ENCODE measurements around the gene HSD17B12. TPM values are rescaled to one million over a fixed set of nuclear protein-coding genes. Genes with fewer than 3 reads are reported as not detected.
"Not testable (repeated sequence)": the region's sequence is repeated elsewhere in the genome, so short reads cannot be mapped to it uniquely, and the experiment has no call there.

Gene HSD17B12
- total RNA-seq, 1 donor from 2014 or later = 58.3 TPM

DNA sequence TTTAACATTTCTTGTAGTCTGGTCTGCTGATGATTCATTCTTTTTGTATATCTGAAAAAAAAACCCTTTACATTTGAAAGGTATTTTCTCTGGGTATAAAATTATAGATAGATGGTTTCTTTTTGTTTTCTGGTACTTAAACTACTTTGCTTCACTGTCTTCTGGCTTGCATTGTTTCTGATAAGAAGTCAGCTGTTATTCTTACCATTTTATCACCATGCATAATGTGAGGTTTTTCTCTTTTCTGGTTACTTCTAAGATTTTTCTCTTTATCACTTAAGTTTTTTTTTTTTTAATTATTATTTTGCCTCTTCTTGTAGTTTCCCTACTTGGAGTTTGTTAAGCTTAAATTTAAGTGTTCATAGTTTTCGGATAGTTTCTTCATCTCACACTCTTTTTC lies 84.7 kb downstream of the HSD17B12 start:
- CTCF ChIA-PET = no interaction called here

DNA sequence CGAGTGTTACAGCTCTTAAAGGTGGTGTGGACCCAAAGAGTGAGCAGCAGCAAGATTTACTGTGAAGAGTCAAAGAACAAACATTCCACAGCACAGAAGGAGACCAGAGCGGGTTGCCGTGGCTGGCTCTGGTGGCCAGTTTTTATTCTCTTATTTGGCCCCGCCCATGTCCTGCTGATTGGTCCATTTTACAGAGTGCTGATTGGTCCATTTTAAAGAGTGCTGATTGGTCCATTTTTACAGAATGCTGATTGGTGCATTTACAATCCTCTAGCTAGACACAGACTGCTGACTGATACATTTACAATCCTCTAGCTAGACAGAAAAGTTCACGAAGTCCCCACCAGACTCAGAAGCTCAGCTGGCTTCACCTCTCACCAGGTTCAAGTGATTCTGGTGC lies 88.1 kb downstream of the HSD17B12 start:
- ATAC-seq (ENCODE audit: low read depth); H3K27me3 Mint-ChIP-seq; H3K27ac Mint-ChIP-seq; H3K4me3 Mint-ChIP-seq; CTCF ChIA-PET; H3K4me1 Mint-ChIP-seq; DNase-seq; intact Hi-C loops (cut with micrococcal nuclease); POLR2A ChIA-PET: not testable (repeated sequence)
- H3K9me3 Mint-ChIP-seq = peaks cover 19% of the 10 kb centered on the region
- H3K36me3 Mint-ChIP-seq (ENCODE audit: low read depth) = peaks cover 38% of the 10 kb centered on the region

More for the DNA sequence above, 84.7 kb downstream of the HSD17B12 start:
- intact Hi-C loops (cut with micrococcal nuclease) = no loop called here
- H3K4me3 Mint-ChIP-seq = no peak overlapping the region
- H3K4me1 Mint-ChIP-seq = no peaks in the 10 kb centered on the region
- TF ChIP-seq, protein P1, sequence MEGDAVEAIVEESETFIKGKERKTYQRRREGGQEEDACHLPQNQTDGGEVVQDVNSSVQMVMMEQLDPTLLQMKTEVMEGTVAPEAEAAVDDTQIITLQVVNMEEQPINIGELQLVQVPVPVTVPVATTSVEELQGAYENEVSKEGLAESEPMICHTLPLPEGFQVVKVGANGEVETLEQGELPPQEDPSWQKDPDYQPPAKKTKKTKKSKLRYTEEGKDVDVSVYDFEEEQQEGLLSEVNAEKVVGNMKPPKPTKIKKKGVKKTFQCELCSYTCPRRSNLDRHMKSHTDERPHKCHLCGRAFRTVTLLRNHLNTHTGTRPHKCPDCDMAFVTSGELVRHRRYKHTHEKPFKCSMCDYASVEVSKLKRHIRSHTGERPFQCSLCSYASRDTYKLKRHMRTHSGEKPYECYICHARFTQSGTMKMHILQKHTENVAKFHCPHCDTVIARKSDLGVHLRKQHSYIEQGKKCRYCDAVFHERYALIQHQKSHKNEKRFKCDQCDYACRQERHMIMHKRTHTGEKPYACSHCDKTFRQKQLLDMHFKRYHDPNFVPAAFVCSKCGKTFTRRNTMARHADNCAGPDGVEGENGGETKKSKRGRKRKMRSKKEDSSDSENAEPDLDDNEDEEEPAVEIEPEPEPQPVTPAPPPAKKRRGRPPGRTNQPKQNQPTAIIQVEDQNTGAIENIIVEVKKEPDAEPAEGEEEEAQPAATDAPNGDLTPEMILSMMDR (IDR thresholded peaks at IDR 0.05) = no peak
- H3K36me3 Mint-ChIP-seq (ENCODE audit: low read depth) = peaks cover 49% of the 10 kb centered on the region
- H3K9me3 Mint-ChIP-seq = peaks cover 23% of the 10 kb centered on the region
- POLR2A ChIA-PET = no interaction called here
- ATAC-seq (ENCODE audit: low read depth) = no peak
- no peak overlapping the region for H3K27ac Mint-ChIP-seq
- H3K27me3 Mint-ChIP-seq = no peaks in the 10 kb centered on the region
- DNase-seq = no peak

DNA sequence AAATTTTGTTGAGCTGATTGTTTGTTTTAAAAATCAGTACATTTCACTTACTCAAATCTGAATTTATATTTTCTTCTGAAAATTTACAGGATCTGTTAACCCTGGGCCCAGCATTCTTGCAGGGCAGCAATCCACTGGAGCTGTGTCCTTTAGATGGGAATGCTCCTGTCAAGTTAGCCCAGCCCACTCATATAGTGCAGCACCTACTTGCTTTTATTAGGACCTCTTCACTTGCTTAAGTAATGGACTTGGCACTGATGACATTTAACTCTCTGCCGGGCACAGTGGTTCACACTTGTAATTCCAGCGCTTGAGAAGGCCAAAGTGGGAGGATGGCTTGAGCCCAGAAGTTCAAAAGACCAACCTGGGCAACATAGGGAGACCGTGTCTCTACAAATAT lies 89.6 kb downstream of the HSD17B12 start:
- ChIA-PET CTCF (no interaction called here), POLR2A (no interaction called here)
- no peak overlapping the region for H3K4me3 Mint-ChIP-seq
- H3K27me3 Mint-ChIP-seq = no peaks in the 10 kb centered on the region
- peaks cover 11% of the 10 kb centered on the region for H3K9me3 Mint-ChIP-seq
- ATAC-seq (ENCODE audit: low read depth) = no peak
- intact Hi-C loops (cut with micrococcal nuclease) = no loop called here
- TF ChIP-seq, protein P1 (IDR thresholded peaks at IDR 0.05) = no peak
- H3K36me3 Mint-ChIP-seq (ENCODE audit: low read depth) = peaks cover 40% of the 10 kb centered on the region
- no peak for DNase-seq
- no peaks in the 10 kb centered on the region for H3K4me1 Mint-ChIP-seq
- no peak overlapping the region for H3K27ac Mint-ChIP-seq

DNA sequence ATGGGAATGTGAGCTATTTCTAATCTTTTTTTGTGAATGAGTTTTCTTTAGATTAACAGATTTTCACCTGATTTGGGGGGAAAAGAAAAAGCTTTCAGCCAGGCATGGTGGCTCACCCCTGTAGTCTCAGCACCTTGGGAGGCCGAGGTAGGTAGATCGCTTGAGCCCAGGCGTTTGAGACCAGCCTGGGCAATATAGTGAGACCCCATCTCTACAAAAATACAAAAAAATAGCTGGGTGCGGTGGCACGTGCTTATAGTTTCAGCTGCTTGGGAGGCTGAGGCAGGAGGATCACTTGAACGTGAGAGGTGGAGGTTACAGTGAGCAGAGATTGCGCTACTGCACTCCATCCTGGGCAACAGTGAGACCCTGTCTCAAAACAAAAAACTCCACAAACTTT lies 92.2 kb downstream of the HSD17B12 start:
- CTCF ChIA-PET = no interaction called here
- TF ChIP-seq, protein P1 (IDR thresholded peaks at IDR 0.05) = no peak
- Mint-ChIP-seq H3K27ac (no peak overlapping the region), H3K36me3 (ENCODE audit: low read depth) (peaks cover 23% of the 10 kb centered on the region), H3K4me3 (no peak overlapping the region), H3K9me3 (peaks cover 3% of the 10 kb centered on the region), H3K27me3 (no peaks in the 10 kb centered on the region), H3K4me1 (no peaks in the 10 kb centered on the region)
- DNase-seq (no peak), ATAC-seq (ENCODE audit: low read depth) (no peak)
- intact Hi-C loops (cut with micrococcal nuclease) = no loop called here
- POLR2A ChIA-PET = no interaction called here

DNA sequence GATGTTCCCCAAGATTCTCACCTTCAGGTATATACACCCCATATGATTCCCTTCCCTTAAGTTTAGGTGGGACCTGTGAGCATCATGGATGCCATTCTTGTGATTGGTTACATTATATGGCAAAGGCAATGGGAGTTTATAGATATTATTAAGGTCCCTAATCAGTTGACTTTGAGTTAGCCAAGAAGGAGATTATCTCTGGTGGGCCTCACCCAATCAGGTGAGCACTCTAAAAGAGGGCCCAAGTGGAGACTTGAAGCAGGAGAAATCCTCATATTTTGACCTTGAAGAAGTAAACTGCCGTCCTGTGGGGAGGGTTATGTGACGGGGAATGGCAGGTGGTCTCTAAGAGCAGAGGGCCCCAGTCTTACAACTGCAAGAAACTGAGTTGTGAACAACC lies 94.2 kb downstream of the HSD17B12 start:
- Mint-ChIP-seq H3K4me1 (no peaks in the 10 kb centered on the region), H3K36me3 (ENCODE audit: low read depth) (peaks cover 26% of the 10 kb centered on the region), H3K4me3 (no peak overlapping the region), H3K9me3 (peaks cover 2% of the 10 kb centered on the region), H3K27ac (no peak overlapping the region), H3K27me3 (no peaks in the 10 kb centered on the region)
- ChIA-PET CTCF (no interaction called here), POLR2A (no interaction called here)
- ATAC-seq (ENCODE audit: low read depth) = no peak
- no peak for DNase-seq
- TF ChIP-seq, protein P1 (IDR thresholded peaks at IDR 0.05) = no peak
- intact Hi-C loops (cut with micrococcal nuclease) = no loop called here

DNA sequence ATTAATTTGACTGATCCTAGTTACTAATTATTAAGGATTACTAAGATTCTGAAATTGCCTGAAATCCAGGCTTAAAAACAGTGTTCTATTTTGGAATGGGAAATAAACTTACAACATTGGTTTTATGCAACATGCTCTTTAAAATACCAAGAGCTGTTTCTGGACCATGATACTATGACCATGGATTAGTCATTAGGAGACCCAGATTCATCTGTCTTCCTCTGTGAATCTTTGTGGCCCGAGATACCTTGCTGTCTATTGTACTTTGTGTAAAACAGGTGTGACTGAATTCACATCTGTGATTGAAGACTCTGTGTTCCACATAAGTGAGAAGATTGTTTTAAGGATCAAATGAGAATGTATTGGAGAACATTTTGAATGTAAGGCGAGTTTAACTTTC lies 98.8 kb downstream of the HSD17B12 start:
- intact Hi-C loops (cut with micrococcal nuclease) = no loop called here
- Mint-ChIP-seq H3K27ac (no peak overlapping the region), H3K4me3 (no peak overlapping the region), H3K36me3 (ENCODE audit: low read depth) (peaks cover 42% of the 10 kb centered on the region), H3K4me1 (no peaks in the 10 kb centered on the region), H3K27me3 (no peaks in the 10 kb centered on the region), H3K9me3 (peaks cover 20% of the 10 kb centered on the region)
- POLR2A ChIA-PET = no interaction called here
- DNase-seq (no peak), ATAC-seq (ENCODE audit: low read depth) (no peak)
- TF ChIP-seq, protein P1 (IDR thresholded peaks at IDR 0.05) = no peak
- CTCF ChIA-PET = no interaction called here
